Heart right ventricle (tissue), 16 donors: ENCODE results near the gene UTS2R. TPM values are rescaled to one million over a fixed set of nuclear protein-coding genes. Genes with fewer than 3 reads are reported as not detected.
A peak's percentile ranks its signal among the peaks of the same experiment; 100 is the strongest.

Experiments
- ATAC-seq, 8 donors: fragments of 200-7000 bp; cut with Tn5 transposase; one replicate each; pipeline ENCODE4 v1.9.1; 2020; ENCODE audit warnings: mild to moderate bottlenecking in 8 of 8, moderate library complexity in 8 of 8, moderate number of reproducible peaks in 1 of 8
- DNase-seq, 2 donors: peaks; one replicate each; pipeline ENCODE4 v3.0.0-alpha.2; 2020
- H3K27ac ChIP-seq, 10 donors: fragments of 200-600 bp; sonication (generic) in 2 of 10; one replicate each; pipeline versions ENCODE4 v1.5.0 to v1.8.0; 2020 to 2022; ENCODE audit warnings: mild to moderate bottlenecking in 3 of 10
- H3K27me3 ChIP-seq, 7 donors: fragments of 200-600 bp; one replicate each; pipeline ENCODE4 v1.8.0; 2021 to 2022; ENCODE audit warnings: mild to moderate bottlenecking in 2 of 7
- H3K36me3 ChIP-seq, 9 donors: fragments of 200-600 bp; sonication (generic) in 1 of 9; one replicate each; pipeline versions ENCODE4 v1.5.0 to v1.8.0; 2020 to 2022; ENCODE audit warnings: mild to moderate bottlenecking in 2 of 9
- H3K4me1 ChIP-seq, 9 donors: fragments of 200-600 bp; sonication (generic) in 1 of 9; one replicate each; pipeline versions ENCODE4 v1.5.0 to v1.8.0; 2020 to 2022; ENCODE audit warnings: mild to moderate bottlenecking in 4 of 9
- H3K4me3 ChIP-seq, 10 donors: fragments of 200-600 bp; sonication (generic) in 2 of 10; one replicate each; pipeline versions ENCODE4 v1.5.0 to v1.8.0; 2020 to 2022; ENCODE audit warnings: mild to moderate bottlenecking in 7 of 10, moderate library complexity in 2 of 10
- H3K9me3 ChIP-seq, 11 donors: fragments of 200-600 bp in 10 of 11; sonication (generic) in 2 of 11; one replicate each; pipeline versions ENCODE4 v1.5.0 to v1.8.0; 2013 to 2022; ENCODE audit warnings: mild to moderate bottlenecking in 2 of 11, control low read depth in 1 of 11, moderate library complexity in 1 of 11
- WGBS, 2 donors: extraction: QIAGEN DNeasy Blood & Tissue Kit; methylation state at CpG; one replicate each; pipeline ENCODE4 v1.1.7; 2013; ENCODE audit warnings: inconsistent platforms in 1 of 2; 5-methylcytosine and 5-hydroxymethylcytosine counted together
- intact Hi-C, 10 donors: fragments of 100-400 bp; cut with DNase I; formaldehyde crosslinking; loops; one replicate each; pipeline versions ENCODE4 v1.11.1 to v1.14.2; 2022
- polyA plus RNA-seq, 2 donors: library from polyadenylated mRNA; stranded (reverse); fragments of 200-250 nt; gene quantifications; one replicate each; pipeline ENCODE4 v1.2.3, GENCODE V29; 2013
- total RNA-seq, 10 donors: library from RNA; stranded (reverse); fragmentation: NEBNext Ultra II Directional in 3 of 10; extraction: Animal tissue kit (Norgen Biotek cat#: 25700) in 3 of 10; gene quantifications; one replicate each; pipeline versions ENCODE4 v1.2.1 to v1.2.4, GENCODE V29; 2021 to 2023
- TF ChIP-seq, protein P1 (sequence below), 9 donors: fragments of 200-600 bp; sonication (generic) in 2 of 9; IDR thresholded peaks; one replicate each; pipeline versions ENCODE4 v1.5.0 to v1.8.0; 2021 to 2022; ENCODE audit warnings: antibody characterized with exemption in 9 of 9, mild to moderate bottlenecking in 5 of 9, moderate library complexity in 1 of 9
- donor health status: Arrhythmogenic right ventricular cardiomyopathy.
- donor health status: ischemic (EF 13 %, LVEDD 7.1; RV severe dilation, severe dysfunction).
- donor health status: healthy with polysubstance abuse.
- donor health status: DM: no; HTN: yes; CAD: no.
- donor health status: DM: no; HTN: no; CAD: no.
- donor health status: ischemic (EF 25% LVEDD 6.9; RV normal size, moderate dysfunction).
- donor health status: ischemic (EF 25% LVEDD 5.7; RV mildly dilated, moderate dysfunction).
- donor health status: healthy.
- donor health status: DM: yes; HTN: yes; CAD: no.
- donor health status: Ischemic cardiomyopathy.
- donor health status: ischemic (EF 35%, LVEDD 5.7; RV mildly dilated, moderate dysfunction).
- donor health status: nonischemic (EF 11% LVEDD 7.7; RV severe dilation, severe dysfunction).
- donor health status: DM: yes; HTN: yes; CAD: no.
- donor health status: PGD.
- donor health status: ischemic (EF 29% LVEDD 5.4; RV normal size, mild dysfunction).
- donor health status: nonischemic (EF 23%, LVEDD 6.1; RV moderate dilation, normal function).

The UTS2R gene
- total and polyA plus RNA-seq, 12 donors, result 0.04 to 5.9 (median 1.3) TPM; not detected in 1

DNA sequence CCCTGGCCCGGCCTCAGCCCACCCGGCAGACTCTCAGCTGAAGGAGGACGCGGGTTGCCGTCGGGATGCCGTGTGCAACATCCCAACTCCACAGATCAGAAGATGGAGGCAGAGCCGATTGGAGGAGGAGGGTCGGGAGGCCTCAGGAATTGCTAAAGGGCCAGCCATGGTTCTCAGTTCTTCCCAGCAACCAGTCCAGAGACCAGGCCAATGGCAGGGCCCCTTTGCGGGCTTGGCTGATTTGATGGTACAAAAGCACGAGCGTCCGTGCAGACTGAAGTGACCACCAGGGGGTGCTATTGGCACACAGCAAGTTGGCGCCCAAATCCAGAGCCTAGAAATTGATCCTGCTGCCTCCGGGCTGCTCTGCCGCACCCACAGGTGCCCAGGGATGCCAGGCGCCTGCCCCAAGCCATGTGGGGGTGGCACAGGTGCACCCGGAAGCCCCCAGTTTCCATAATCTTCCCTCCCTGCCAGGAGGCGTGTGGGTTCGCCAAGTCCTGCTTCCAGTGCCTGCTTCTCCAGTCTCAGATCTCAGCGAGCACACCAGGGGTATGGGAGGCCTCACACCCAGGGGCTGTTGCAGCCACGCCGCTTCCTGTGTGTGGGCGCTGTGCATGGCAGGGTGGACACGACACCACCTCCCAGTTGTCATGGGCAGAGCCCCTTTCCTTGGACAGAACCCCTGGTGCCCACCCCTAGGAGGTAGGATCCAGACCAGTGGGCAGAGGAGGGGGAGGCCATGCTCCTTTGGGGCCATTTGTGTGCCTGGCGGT, 19.7 kb upstream of the UTS2R start:
- ATAC-seq (peak; percentile 76 to 90 (median 84)), DNase-seq (peak; percentile 76 to 86)
- Histone ChIP-seq H3K27me3 (peaks cover 0 to 26% (median 12%) of the 10 kb centered on the region in 7 donors), H3K9me3 (no peaks in the 10 kb centered on the region), H3K27ac (no peak overlapping the region), H3K36me3 (no peaks in the 10 kb centered on the region), H3K4me1 (peaks cover 0 to 22% (median 13%) of the 10 kb centered on the region in 9 donors), H3K4me3 (no peak overlapping the region)
- WGBS, 2 donors, result 32 to 40% methylated on average over 26 of the region's 26 CpGs
- intact Hi-C loops, result loop anchor here (1.0 to 10.0 kb wide), 11 partner anchors 60 to 425 kb away; no protein-coding TSS in a partner anchor
- TF ChIP-seq, protein P1, sequence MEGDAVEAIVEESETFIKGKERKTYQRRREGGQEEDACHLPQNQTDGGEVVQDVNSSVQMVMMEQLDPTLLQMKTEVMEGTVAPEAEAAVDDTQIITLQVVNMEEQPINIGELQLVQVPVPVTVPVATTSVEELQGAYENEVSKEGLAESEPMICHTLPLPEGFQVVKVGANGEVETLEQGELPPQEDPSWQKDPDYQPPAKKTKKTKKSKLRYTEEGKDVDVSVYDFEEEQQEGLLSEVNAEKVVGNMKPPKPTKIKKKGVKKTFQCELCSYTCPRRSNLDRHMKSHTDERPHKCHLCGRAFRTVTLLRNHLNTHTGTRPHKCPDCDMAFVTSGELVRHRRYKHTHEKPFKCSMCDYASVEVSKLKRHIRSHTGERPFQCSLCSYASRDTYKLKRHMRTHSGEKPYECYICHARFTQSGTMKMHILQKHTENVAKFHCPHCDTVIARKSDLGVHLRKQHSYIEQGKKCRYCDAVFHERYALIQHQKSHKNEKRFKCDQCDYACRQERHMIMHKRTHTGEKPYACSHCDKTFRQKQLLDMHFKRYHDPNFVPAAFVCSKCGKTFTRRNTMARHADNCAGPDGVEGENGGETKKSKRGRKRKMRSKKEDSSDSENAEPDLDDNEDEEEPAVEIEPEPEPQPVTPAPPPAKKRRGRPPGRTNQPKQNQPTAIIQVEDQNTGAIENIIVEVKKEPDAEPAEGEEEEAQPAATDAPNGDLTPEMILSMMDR (IDR thresholded peaks at IDR 0.05), result peak; percentile 95 to 99 (median 97)

DNA sequence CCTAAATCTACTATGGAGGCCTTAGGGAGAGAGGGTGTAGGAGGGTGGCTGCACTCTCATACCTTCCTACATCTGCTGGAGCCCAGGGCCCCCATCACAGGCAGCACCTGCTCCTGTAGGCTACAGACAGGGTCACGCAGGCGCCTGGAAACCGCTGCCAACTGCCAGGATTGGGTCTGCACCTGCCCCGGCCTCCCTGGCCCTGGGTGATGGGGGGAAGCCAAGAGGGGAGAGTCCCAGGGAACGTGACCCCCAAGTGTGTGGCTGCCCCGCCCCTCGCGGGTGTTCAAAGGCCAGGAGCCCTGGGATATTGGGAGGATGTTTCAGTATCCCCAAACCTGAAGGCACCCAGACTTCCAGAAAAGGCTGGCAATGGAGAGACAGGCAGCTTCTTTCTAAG, 18.1 kb upstream of the UTS2R start:
- intact Hi-C loops, result loop anchor here in 9 of 10 donors (2.0 to 10.0 kb wide), 10 partner anchors 59 to 424 kb away; no protein-coding TSS in a partner anchor
- no peak for ATAC-seq
- Histone ChIP-seq H3K27me3 (peaks cover 5 to 40% (median 23%) of the 10 kb centered on the region in 7 donors), H3K27ac (no peak overlapping the region), H3K36me3 (no peaks in the 10 kb centered on the region), H3K9me3 (no peaks in the 10 kb centered on the region), H3K4me3 (no peak overlapping the region), H3K4me1 (peaks cover 0 to 22% (median 13%) of the 10 kb centered on the region in 9 donors)
- TF ChIP-seq, protein P1 (IDR thresholded peaks at IDR 0.05), result no peak
- DNase-seq, result no peak
- 87 to 88% methylated on average over 8 of the region's 8 CpGs for WGBS, 2 donors

DNA sequence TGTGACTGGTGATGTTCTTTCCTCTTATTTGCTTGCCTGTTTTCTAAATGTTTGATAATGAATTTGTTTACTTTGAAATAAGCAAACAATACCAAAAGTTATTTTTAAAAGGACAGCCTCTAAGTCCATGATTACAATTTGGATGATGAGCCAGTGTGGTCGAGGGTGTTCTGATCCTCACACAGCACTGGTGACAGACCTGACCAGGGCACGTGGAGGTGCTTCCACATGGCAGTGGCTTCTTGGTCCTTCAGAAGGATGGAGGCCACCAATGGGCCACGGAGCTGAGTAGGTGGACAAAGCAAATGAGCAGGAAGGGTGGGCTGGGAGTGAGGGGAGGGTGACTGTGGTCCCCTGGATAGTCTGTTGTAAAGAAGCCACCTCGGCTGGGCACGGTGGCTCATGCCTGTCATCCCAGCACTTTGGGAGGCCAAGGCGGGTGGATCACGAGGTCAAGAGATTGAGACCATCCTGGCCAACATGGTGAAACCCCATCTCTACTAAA, 16.7 kb upstream of the UTS2R start:
- no peaks in the 10 kb centered on the region for H3K36me3 ChIP-seq
- no peaks in the 10 kb centered on the region for H3K9me3 ChIP-seq
- no peak for DNase-seq
- WGBS, 2 donors, result 85 to 92% methylated on average over 7 of the region's 7 CpGs
- no peak overlapping the region for H3K27ac ChIP-seq
- TF ChIP-seq, protein P1 (IDR thresholded peaks at IDR 0.05), result no peak
- H3K4me3 ChIP-seq, result no peak overlapping the region
- peaks cover 6 to 47% (median 28%) of the 10 kb centered on the region in 7 donors for H3K27me3 ChIP-seq
- H3K4me1 ChIP-seq, result peaks cover 0 to 11% (median 4%) of the 10 kb centered on the region in 9 donors
- ATAC-seq, result no peak
- intact Hi-C loops, result loop anchor here in 8 of 10 donors (5.0 to 10.0 kb wide), 9 partner anchors 42 to 422 kb away; no protein-coding TSS in a partner anchor

DNA sequence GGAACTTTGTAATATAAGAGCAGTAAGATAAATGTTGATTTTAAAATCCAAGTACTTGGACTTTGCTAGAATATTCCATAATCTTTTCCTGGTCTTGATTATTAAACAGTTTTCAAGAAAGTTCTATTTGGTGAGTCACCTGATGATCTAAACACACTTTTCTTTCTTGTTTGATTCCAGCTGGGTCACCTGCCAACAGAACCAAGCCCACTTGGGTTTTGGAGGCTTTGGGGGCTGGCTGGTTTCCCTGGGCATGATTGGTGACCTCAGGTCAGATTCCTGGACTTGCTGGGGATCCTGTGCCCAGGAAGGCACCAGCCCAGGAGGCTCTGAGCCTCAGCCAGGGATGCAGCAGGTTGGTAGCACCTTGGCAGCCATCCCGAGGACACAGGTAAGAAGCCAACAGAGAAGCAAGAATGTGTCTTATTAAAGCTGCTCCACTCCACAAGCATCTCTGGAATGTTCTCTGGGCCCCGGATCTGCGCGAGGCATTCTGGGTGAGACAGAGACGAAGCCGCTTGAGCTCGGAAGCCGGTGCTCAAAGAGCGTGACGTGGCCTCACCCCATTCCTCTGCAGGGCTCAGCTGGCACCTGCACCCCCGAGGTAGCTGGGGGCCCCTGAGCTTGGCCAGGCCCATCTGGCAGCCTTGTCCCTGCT, 15.7 kb upstream of the UTS2R start:
- TF ChIP-seq, protein P1 (IDR thresholded peaks at IDR 0.05), result no peak
- Histone ChIP-seq H3K4me1 (peaks cover 0 to 10% (median 4%) of the 10 kb centered on the region in 9 donors), H3K27me3 (peaks cover 6 to 47% (median 28%) of the 10 kb centered on the region in 7 donors), H3K36me3 (no peaks in the 10 kb centered on the region), H3K27ac (no peak overlapping the region), H3K4me3 (no peak overlapping the region), H3K9me3 (no peaks in the 10 kb centered on the region)
- DNase-seq (no peak), ATAC-seq (no peak)
- intact Hi-C loops, result loop anchor here in 5 of 10 donors (5.0 to 10.0 kb wide), 5 partner anchors 41 to 419 kb away; no protein-coding TSS in a partner anchor
- 58 to 65% methylated on average over 11 of the region's 11 CpGs for WGBS, 2 donors
